Suprapubic skin (tissue), 4 donors: ENCODE data around the gene NRDE2. TPM values are rescaled to one million over a fixed set of nuclear protein-coding genes. Genes with fewer than 3 reads are reported as not detected.
"Not testable (repeated sequence)": the region's sequence is repeated elsewhere in the genome, so short reads cannot be mapped to it uniquely, and the experiment has no call there.

Source experiments
- DNase-seq, 2 donors: peaks; one replicate each; pipeline ENCODE4 v3.0.0-alpha.2; 2019; ENCODE audit warnings: low spot score in 2 of 2
- H3K27ac ChIP-seq: fragments of 200-600 bp; sonication (generic); one replicate; pipeline ENCODE4 v1.5.1; 2019
- H3K27me3 ChIP-seq: fragments of 200-600 bp; sonication (generic); one replicate; pipeline ENCODE4 v1.5.1; 2019
- H3K36me3 ChIP-seq: fragments of 200-600 bp; sonication (generic); one replicate; pipeline ENCODE4 v1.5.1; 2019
- H3K4me1 ChIP-seq: fragments of 200-600 bp; sonication (generic); one replicate; pipeline ENCODE4 v1.5.1; 2019
- H3K4me3 ChIP-seq: fragments of 200-600 bp; sonication (generic); one replicate; pipeline ENCODE4 v1.5.1; 2019; ENCODE audit warnings: mild to moderate bottlenecking
- H3K9me3 ChIP-seq: fragments of 200-600 bp; sonication (generic); one replicate; pipeline ENCODE4 v1.5.1; 2019
- CTCF ChIP-seq, 2 donors: fragments of 200-600 bp in 1 of 2; fragments of 450-650 bp in 1 of 2; sonication (generic) in 1 of 2; IDR thresholded peaks; one replicate each; pipeline ENCODE4 v1.5.1; 2016 to 2019; ENCODE audit warnings: antibody characterized with exemption in 2 of 2, mild to moderate bottlenecking in 1 of 2, moderate library complexity in 1 of 2
- EP300 ChIP-seq: sonication (generic); formaldehyde crosslinking; IDR thresholded peaks from one replicate; pipeline ENCODE4 v1.6.1; 2017; ENCODE audit warnings: antibody characterized with exemption
- POLR2A ChIP-seq, 2 donors: fragments of 450-650 bp; IDR thresholded peaks; one replicate each; pipeline ENCODE4 v1.6.1; 2017; ENCODE audit warnings: antibody characterized with exemption in 2 of 2, mild to moderate bottlenecking in 2 of 2, moderate library complexity in 2 of 2
- POLR2AphosphoS5 ChIP-seq, 3 donors: sonication (generic); formaldehyde crosslinking; IDR thresholded peaks; one replicate each; pipeline ENCODE4 v1.6.1; 2017; ENCODE audit warnings: antibody characterized with exemption in 3 of 3
- WGBS: methylation state at CpG from one replicate; pipeline ENCODE4 v1.1.5; 2018; 5-methylcytosine and 5-hydroxymethylcytosine counted together
- total RNA-seq, 4 donors: library from RNA; depleted of rRNA; stranded (reverse); fragments of >200 nt; gene quantifications; one replicate each; pipeline ENCODE4 v1.1.0, GENCODE V29; 2016

The NRDE2 gene
- total RNA-seq, 4 donors from 2014 or later: 8.8 to 22.4 (median 14.6) TPM

GRCh38 chr14:90256354-90257131, 75.2 kb downstream of the NRDE2 start, which contains the start of gene PSMC1:
PSMC1 (plus strand) TSS chr14:90256553; CDS start chr14:90256598, 45 bp downstream.
- H3K27ac ChIP-seq: peak within 1 kb of the TSS; percentile 78

GRCh38 chr14:90255871-90256270, 75.9 kb downstream of the NRDE2 start:
- Histone ChIP-seq H3K4me1 (peaks cover 22% of the 10 kb centered on the region), H3K9me3 (no peaks in the 10 kb centered on the region), H3K36me3 (peaks cover 18% of the 10 kb centered on the region), H3K27me3 (peaks cover 20% of the 10 kb centered on the region), H3K27ac (no peak overlapping the region), H3K4me3 (peak overlapping the region; percentile 82)
- TF ChIP-seq POLR2AphosphoS5 (IDR thresholded peaks at IDR 0.05) (no peak), EP300 (no peak), POLR2A (IDR thresholded peaks at IDR 0.05) (no peak), CTCF (IDR thresholded peaks at IDR 0.05) (no peak)
- WGBS: 43% methylated on average over 1 of the region's 1 CpG
- no peak for DNase-seq

More at GRCh38 chr14:90256354-90257131, 75.2 kb downstream of the NRDE2 start, which contains the start of gene PSMC1:
- no peaks in the 10 kb centered on the region for H3K9me3 ChIP-seq
- H3K27me3 ChIP-seq: peaks cover 20% of the 10 kb centered on the region
- TF ChIP-seq POLR2A (IDR thresholded peaks at IDR 0.05) (peak in 1 of 2 donors; percentile 51), CTCF (IDR thresholded peaks at IDR 0.05) (no peak), POLR2AphosphoS5 (IDR thresholded peaks at IDR 0.05) (peak in 2 of 3 donors; percentile 37 to 92)
- H3K4me1 ChIP-seq: peaks cover 22% of the 10 kb centered on the region
- peak within 1 kb of the TSS; percentile 82 for H3K4me3 ChIP-seq
- DNase-seq: peak; percentile 90 to 93
- peaks cover 24% of the 10 kb centered on the region for H3K36me3 ChIP-seq
- WGBS: 0% methylated on average over 38 of the region's 55 CpGs

- peaks cover 22% of the 10 kb centered on the region for H3K4me1 ChIP-seq
- no peaks in the 10 kb centered on the region for H3K9me3 ChIP-seq
- 91% methylated on average over 8 of the region's 8 CpGs for WGBS
- H3K4me3 ChIP-seq: no peak overlapping the region
- H3K27ac ChIP-seq: no peak overlapping the region
- peaks cover 20% of the 10 kb centered on the region for H3K27me3 ChIP-seq
- no peak for DNase-seq
- TF ChIP-seq EP300 (no peak), POLR2A (IDR thresholded peaks at IDR 0.05) (no peak), CTCF (IDR thresholded peaks at IDR 0.05) (no peak), POLR2AphosphoS5 (IDR thresholded peaks at IDR 0.05) (no peak)
- H3K36me3 ChIP-seq: no peaks in the 10 kb centered on the region
Observed at GRCh38 chr14:90253826-90254225, 77.9 kb downstream of the NRDE2 start.

GRCh38 chr14:90248594-90248993, 83.1 kb downstream of the NRDE2 start:
- WGBS: 70% methylated on average over 2 of the region's 2 CpGs

GRCh38 chr14:90247441-90247840, 84.3 kb downstream of the NRDE2 start:
- not testable (repeated sequence) for H3K9me3 ChIP-seq, H3K27ac ChIP-seq, H3K4me3 ChIP-seq, H3K27me3 ChIP-seq, DNase-seq, H3K36me3 ChIP-seq, H3K4me1 ChIP-seq
- 69% methylated on average over 10 of the region's 10 CpGs for WGBS

More at GRCh38 chr14:90248594-90248993, 83.1 kb downstream of the NRDE2 start:
- Histone ChIP-seq H3K27ac (no peak overlapping the region), H3K4me3 (no peak overlapping the region), H3K4me1 (no peaks in the 10 kb centered on the region), H3K27me3 (peaks cover 14% of the 10 kb centered on the region), H3K36me3 (no peaks in the 10 kb centered on the region), H3K9me3 (no peaks in the 10 kb centered on the region)
- TF ChIP-seq POLR2AphosphoS5 (IDR thresholded peaks at IDR 0.05) (no peak), POLR2A (IDR thresholded peaks at IDR 0.05) (no peak), CTCF (IDR thresholded peaks at IDR 0.05) (no peak)
- DNase-seq: no peak
